ENCODE measurements around the gene BORA. TPM values are rescaled to one million over a fixed set of nuclear protein-coding genes. Genes with fewer than 3 reads are reported as not detected.
"Not testable (repeated sequence)": the region's sequence is repeated elsewhere in the genome, so short reads cannot be mapped to it uniquely, and the experiment has no call there.

BORA gene
- polyA plus RNA-seq, 1 donor: 2.9 TPM

- DNase-seq (ENCODE audit: low read depth): no peak
These were observed 35.7 kb downstream of the BORA start for GRCh38 chr13:72763411-72763810.

GRCh38 chr13:72774019-72774418 lies 46.3 kb downstream of the BORA start:
- DNase-seq (ENCODE audit: low read depth): no peak

GRCh38 chr13:72781451-72782439 lies 54.0 kb downstream of the BORA start, which contains the start of the genes DIS3 and PIBF1:
TSS of gene DIS3 (minus strand) at chr13:72781900. CDS start at chr13:72781832, 68 bp downstream.
TSS of gene PIBF1 (plus strand) at chr13:72782133. CDS start at chr13:72783470, 1,337 bp downstream.
- peak; percentile 95 for DNase-seq (ENCODE audit: low read depth)

GRCh38 chr13:72782717-72783116 lies 55.0 kb downstream of the BORA start:
- DNase-seq (ENCODE audit: low read depth): no peak

- not testable (repeated sequence) for DNase-seq (ENCODE audit: low read depth)
These were observed 57.0 kb downstream of the BORA start for GRCh38 chr13:72784679-72785078.

- no peak for DNase-seq (ENCODE audit: low read depth)
These were observed 61.1 kb downstream of the BORA start for GRCh38 chr13:72788831-72789230.

GRCh38 chr13:72792640-72793039 lies 64.9 kb downstream of the BORA start:
- DNase-seq (ENCODE audit: low read depth): no peak

- no peak for DNase-seq (ENCODE audit: low read depth)
These were observed 71.1 kb downstream of the BORA start for GRCh38 chr13:72798817-72799216.

- no peak for DNase-seq (ENCODE audit: low read depth)
These were observed 76.6 kb downstream of the BORA start for GRCh38 chr13:72804301-72804700.

Other genes with a start within 250 kb of the BORA start
- gene MZT1, start 294 bp upstream of the BORA start, polyA plus RNA-seq (ENCODE audit: insufficient read length): 26.1 TPM
- 15.3 TPM for gene DIS3, start 54.0 kb downstream of the BORA start, polyA plus RNA-seq (ENCODE audit: insufficient read length)
- 24.2 TPM for gene PIBF1, start 54.2 kb downstream of the BORA start, polyA plus RNA-seq (ENCODE audit: insufficient read length)